H7 (cell line): ENCODE results near the gene FMN2. TPM values are rescaled to one million over a fixed set of nuclear protein-coding genes. Genes with fewer than 3 reads are reported as not detected.

Experiments used
- DNase-seq: peaks from one replicate; pipeline ENCODE4 v3.0.0; 2012
- H3K27me3 ChIP-seq: 2 replicates; pipeline ENCODE4 v1.6.0; 2011; ENCODE audit warnings: mild to moderate bottlenecking, low read length; ENCODE audit not compliant: control insufficient read depth, insufficient read depth
- H3K36me3 ChIP-seq: replicated peaks from 2 replicates; pipeline ENCODE4 v1.5.1; 2011; ENCODE audit warnings: low read length; ENCODE audit not compliant: control insufficient read depth, insufficient read depth
- H3K4me3 ChIP-seq: 2 replicates; pipeline ENCODE4 v1.5.1; 2011; ENCODE audit warnings: low read depth, mild to moderate bottlenecking, control low read depth, low read length, moderate library complexity; ENCODE audit not compliant: insufficient read depth
- total RNA-seq: library from RNA; depleted of rRNA; stranded (reverse); fragments of >200 nt; shearing (Covaris generic); gene quantifications from 2 replicates; pipeline ENCODE4 v1.2.3, GENCODE V29; 2014; rRNA removed

FMN2 gene
- total RNA-seq: 0.59 and 0.83 TPM in 2 replicates

- Histone ChIP-seq H3K36me3 (no peaks in the 10 kb centered on the region), H3K4me3 (peak within 1 kb of the TSS; percentile 58), H3K27me3 (peaks cover 41% of the 10 kb centered on the region)
- peak; percentile 91 for DNase-seq
Observed at GRCh38 chr1:240091614-240092300, at the start of gene FMN2. FMN2 (plus strand) TSS chr1:240091883; CDS start chr1:240092110, 227 bp downstream.

GRCh38 chr1:240044620-240045019 is 47.1 kb upstream of the FMN2 start:
- no peak overlapping the region for H3K4me3 ChIP-seq
- no peaks in the 10 kb centered on the region for H3K27me3 ChIP-seq
- no peaks in the 10 kb centered on the region for H3K36me3 ChIP-seq
- no peak for DNase-seq

GRCh38 chr1:240046000-240046399 is 45.7 kb upstream of the FMN2 start:
- H3K27me3 ChIP-seq: no peaks in the 10 kb centered on the region
- H3K36me3 ChIP-seq: no peaks in the 10 kb centered on the region
- DNase-seq: no peak
- H3K4me3 ChIP-seq: no peak overlapping the region

- DNase-seq: no peak
- no peak overlapping the region for H3K4me3 ChIP-seq
- H3K27me3 ChIP-seq: no peaks in the 10 kb centered on the region
- H3K36me3 ChIP-seq: no peaks in the 10 kb centered on the region
Observed at GRCh38 chr1:240054109-240054701, 37.5 kb upstream of the FMN2 start.

- DNase-seq: no peak
- no peaks in the 10 kb centered on the region for H3K27me3 ChIP-seq
- no peak overlapping the region for H3K4me3 ChIP-seq
- no peaks in the 10 kb centered on the region for H3K36me3 ChIP-seq
Observed at GRCh38 chr1:240055936-240056335, 35.7 kb upstream of the FMN2 start.

- DNase-seq: no peak
- no peaks in the 10 kb centered on the region for H3K36me3 ChIP-seq
- no peaks in the 10 kb centered on the region for H3K27me3 ChIP-seq
Observed at GRCh38 chr1:240056350-240056749, 35.3 kb upstream of the FMN2 start.

GRCh38 chr1:240058049-240058448 is 33.6 kb upstream of the FMN2 start:
- H3K36me3 ChIP-seq: no peaks in the 10 kb centered on the region
- H3K4me3 ChIP-seq: no peak overlapping the region
- no peak for DNase-seq
- no peaks in the 10 kb centered on the region for H3K27me3 ChIP-seq

More at GRCh38 chr1:240056350-240056749, 35.3 kb upstream of the FMN2 start:
- no peak overlapping the region for H3K4me3 ChIP-seq

GRCh38 chr1:240068961-240069360 is 22.7 kb upstream of the FMN2 start:
- Histone ChIP-seq H3K27me3 (no peaks in the 10 kb centered on the region), H3K36me3 (no peaks in the 10 kb centered on the region), H3K4me3 (no peak overlapping the region)
- no peak for DNase-seq

- no peaks in the 10 kb centered on the region for H3K27me3 ChIP-seq
- no peak for DNase-seq
- H3K36me3 ChIP-seq: no peaks in the 10 kb centered on the region
- no peak overlapping the region for H3K4me3 ChIP-seq
Observed at GRCh38 chr1:240070188-240070587, 21.5 kb upstream of the FMN2 start.

GRCh38 chr1:240073097-240073496 is 18.6 kb upstream of the FMN2 start:
- H3K4me3 ChIP-seq: no peak overlapping the region
- H3K36me3 ChIP-seq: no peaks in the 10 kb centered on the region
- DNase-seq: peak; percentile 33
- no peaks in the 10 kb centered on the region for H3K27me3 ChIP-seq

- no peak for DNase-seq
- no peaks in the 10 kb centered on the region for H3K36me3 ChIP-seq
- H3K4me3 ChIP-seq: no peak overlapping the region
- no peaks in the 10 kb centered on the region for H3K27me3 ChIP-seq
Observed at GRCh38 chr1:240074422-240074821, 17.3 kb upstream of the FMN2 start.

- Histone ChIP-seq H3K4me3 (no peak overlapping the region), H3K36me3 (no peaks in the 10 kb centered on the region), H3K27me3 (no peaks in the 10 kb centered on the region)
- no peak for DNase-seq
Observed at GRCh38 chr1:240074908-240075307, 16.8 kb upstream of the FMN2 start.

- Histone ChIP-seq H3K27me3 (no peaks in the 10 kb centered on the region; the same call in 1 of the 2 replicates), H3K4me3 (no peak overlapping the region), H3K36me3 (no peaks in the 10 kb centered on the region)
- DNase-seq: no peak
Observed at GRCh38 chr1:240084337-240084736, 7.3 kb upstream of the FMN2 start.

GRCh38 chr1:240084749-240085148 is 6.9 kb upstream of the FMN2 start:
- peaks cover 3% of the 10 kb centered on the region; the same call in 1 of the 2 replicates for H3K27me3 ChIP-seq
- H3K4me3 ChIP-seq: no peak overlapping the region
- DNase-seq: no peak

GRCh38 chr1:240086726-240087125 is 5.0 kb upstream of the FMN2 start:
- H3K27me3 ChIP-seq: peaks cover 15% of the 10 kb centered on the region
- no peak overlapping the region for H3K4me3 ChIP-seq
- H3K36me3 ChIP-seq: no peaks in the 10 kb centered on the region
- DNase-seq: no peak

More at GRCh38 chr1:240084749-240085148, 6.9 kb upstream of the FMN2 start:
- H3K36me3 ChIP-seq: no peaks in the 10 kb centered on the region
